IPS-NIHi7 (cell line): ENCODE data around the gene POLDIP3.
"Not testable (repeated sequence)": the region's sequence is repeated elsewhere in the genome, so short reads cannot be mapped to it uniquely, and the experiment has no call there.

Experiments used
- DNase-seq: peaks from one replicate; pipeline ENCODE4 v3.0.0; 2012; ENCODE audit warnings: mixed read lengths; ENCODE audit errors: extremely low spot score

The POLDIP3 gene

DNA sequence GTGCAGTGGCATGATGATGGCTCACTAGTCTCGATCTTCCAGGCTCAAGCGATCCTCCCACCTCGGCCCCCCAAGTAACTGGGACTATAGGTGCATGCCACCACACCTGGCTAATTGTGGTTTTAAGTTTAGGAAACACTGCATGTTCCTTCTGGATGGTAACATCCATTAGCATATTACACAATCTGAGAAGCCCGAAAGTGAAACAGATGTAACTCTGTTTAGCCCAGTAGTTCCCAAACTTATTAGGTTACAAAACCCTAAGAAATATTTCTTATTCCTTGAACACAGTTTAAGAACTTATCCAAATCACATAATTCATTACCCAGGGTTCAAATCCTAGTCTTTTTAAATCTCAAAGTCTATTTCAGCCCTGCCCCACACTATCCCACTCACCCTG, 28.3 kb downstream of the POLDIP3 start:
- no peak for DNase-seq

GRCh38 chr22:42585096-42585495, 29.6 kb downstream of the POLDIP3 start:
- DNase-seq = no peak

- DNase-seq = no peak
Measured at GRCh38 chr22:42584364-42584940, 30.2 kb downstream of the POLDIP3 start.

DNA sequence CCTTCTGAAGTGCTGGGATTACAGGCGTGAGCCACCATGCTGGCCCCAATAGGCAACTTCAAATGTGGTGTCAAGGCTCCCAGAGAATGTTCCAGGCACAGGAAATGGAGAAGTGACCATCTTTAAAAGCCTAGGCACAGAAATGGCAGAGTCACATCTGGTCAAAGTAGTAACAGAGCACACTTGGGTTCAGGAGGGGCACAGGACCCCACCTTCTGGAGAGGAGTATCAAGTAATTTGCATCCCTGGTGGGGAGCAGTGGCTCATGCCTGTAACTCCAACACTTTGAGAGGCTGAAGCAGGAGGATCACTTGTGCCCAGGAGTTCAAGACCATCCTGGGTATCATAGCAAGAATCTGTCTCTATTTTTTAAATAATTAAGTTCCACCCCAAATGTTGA, 31.7 kb downstream of the POLDIP3 start:
- no peak for DNase-seq

- DNase-seq = peak; percentile 87
Measured at GRCh38 chr22:42581762-42582716, 32.6 kb downstream of the POLDIP3 start.

GRCh38 chr22:42581194-42581761, 33.4 kb downstream of the POLDIP3 start:
- DNase-seq = not testable (repeated sequence)

GRCh38 chr22:42580040-42580439, 34.6 kb downstream of the POLDIP3 start:
- not testable (repeated sequence) for DNase-seq

DNA sequence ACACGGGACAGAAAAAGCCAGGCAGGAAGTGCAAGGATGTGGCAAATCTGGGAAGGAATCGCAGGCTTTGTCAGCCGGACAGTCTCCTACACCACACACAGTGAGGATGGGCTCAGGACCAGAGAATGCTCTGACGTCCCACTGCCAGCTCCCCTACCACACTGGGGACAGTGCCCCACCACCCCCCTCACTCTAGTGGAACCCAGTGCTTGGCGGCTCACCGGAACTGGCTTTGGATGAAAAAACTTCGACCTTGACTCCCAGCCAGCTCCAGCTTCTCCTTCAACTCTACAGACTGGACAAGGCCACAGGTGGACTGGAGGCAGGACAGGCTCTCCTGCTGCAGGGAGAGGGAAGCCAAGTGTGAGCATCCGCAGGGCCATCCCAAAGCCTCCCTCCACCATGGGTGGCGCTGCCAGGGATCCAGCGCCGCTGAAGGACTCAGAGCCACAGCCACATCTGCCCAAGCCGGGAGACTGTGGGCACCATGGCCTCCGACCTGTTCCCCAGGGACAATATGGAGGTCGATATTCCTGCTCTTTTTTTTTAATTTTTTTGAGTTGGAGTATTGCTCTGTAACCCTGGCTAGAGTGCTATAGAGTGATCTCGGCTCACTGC, 37.0 kb downstream of the POLDIP3 start:
- DNase-seq = no peak

- not testable (repeated sequence) for DNase-seq
Measured at GRCh38 chr22:42577141-42577540, 37.5 kb downstream of the POLDIP3 start.

- DNase-seq = not testable (repeated sequence)
Measured at GRCh38 chr22:42575996-42576574, 38.6 kb downstream of the POLDIP3 start.

- DNase-seq = not testable (repeated sequence)
Measured at GRCh38 chr22:42574468-42574867, 40.2 kb downstream of the POLDIP3 start.

- DNase-seq = not testable (repeated sequence)
Measured at GRCh38 chr22:42574046-42574445, 40.6 kb downstream of the POLDIP3 start.

GRCh38 chr22:42571068-42571467, 43.6 kb downstream of the POLDIP3 start:
- not testable (repeated sequence) for DNase-seq

GRCh38 chr22:42570580-42570979, 44.1 kb downstream of the POLDIP3 start:
- DNase-seq = not testable (repeated sequence)

- not testable (repeated sequence) for DNase-seq
Measured at GRCh38 chr22:42567950-42568349, 46.7 kb downstream of the POLDIP3 start.

DNA sequence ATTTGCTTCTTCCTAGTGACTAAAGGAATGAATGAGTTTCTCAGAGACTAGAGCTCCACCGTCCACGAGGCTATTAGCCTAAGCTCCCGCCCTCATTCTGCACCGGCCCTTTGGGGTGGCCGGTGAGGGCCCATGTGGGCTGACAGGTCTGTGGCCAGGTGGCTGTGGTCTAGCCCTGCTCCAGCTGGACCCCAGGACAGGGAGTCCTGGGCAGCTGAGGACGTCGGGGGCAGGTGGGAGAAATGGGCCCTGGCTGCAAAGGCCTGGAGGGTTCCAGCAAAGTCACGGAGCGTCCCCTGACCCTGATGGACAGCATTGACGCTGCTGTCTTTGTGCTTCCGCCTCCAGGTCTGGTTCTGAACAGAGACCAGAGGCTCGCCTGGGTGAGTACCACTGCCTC, 48.7 kb downstream of the POLDIP3 start:
- no peak for DNase-seq

- no peak for DNase-seq
Measured at GRCh38 chr22:42564699-42565098, 50.0 kb downstream of the POLDIP3 start.

DNA sequence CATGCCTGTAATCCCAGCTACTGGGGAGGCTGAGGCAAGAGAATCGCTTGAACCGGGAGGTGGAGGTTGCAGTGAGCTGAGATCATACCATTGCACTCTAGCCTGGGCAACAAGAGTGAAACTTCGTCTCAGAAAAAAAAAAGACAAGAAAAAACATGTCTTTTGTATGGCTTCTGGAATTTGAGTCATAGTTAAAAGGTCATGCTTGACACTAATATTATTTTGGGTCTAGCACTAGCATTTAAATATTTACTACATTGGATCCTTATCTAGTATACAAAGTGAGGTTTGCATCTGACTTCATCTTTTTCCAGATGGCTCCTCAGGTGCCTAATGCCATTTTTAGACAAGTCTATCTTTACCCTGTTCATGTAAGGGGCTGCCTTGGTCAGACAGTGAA, 50.7 kb downstream of the POLDIP3 start:
- DNase-seq = not testable (repeated sequence)

GRCh38 chr22:42562684-42563083, 52.0 kb downstream of the POLDIP3 start:
- no peak for DNase-seq

DNA sequence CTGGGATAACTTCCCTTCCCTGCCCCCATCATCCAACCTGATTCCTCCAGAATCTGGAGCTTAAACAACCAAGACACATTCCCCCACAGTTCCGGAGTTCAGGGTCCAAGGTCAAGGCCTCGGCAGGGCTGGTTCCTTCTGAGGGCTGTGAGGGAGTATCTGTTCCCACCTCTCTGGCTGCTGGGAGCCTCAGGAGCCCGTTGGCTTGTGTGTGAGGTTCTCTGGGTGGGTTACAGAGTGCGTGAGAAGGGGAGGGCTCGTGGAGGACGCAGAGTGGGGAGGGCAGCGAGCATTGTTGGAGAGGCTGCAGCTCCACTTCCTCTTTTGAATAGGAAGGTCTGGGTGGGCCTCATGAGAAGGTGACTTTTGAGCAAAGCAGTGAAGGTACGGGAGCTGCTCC, 52.4 kb downstream of the POLDIP3 start:
- no peak for DNase-seq

DNA sequence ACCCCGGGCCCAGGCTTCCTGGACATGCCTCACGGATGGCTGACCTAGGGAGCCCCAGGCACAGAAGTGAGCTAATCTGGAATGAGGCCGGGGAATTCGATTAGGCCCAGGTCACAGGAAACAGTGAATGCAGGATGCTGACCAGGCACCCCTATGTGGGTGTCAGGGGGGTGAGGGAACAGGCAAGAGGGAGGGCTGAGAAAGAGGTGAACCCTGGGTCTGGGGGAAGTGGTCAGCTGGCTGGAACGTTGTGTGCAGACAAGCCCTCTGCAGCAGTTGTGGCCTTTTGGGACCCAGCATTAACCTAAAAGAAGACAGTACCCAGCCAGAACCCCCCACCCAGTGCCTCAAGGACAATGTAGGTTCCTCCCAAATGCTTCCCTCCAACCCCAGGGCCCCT, 52.8 kb downstream of the POLDIP3 start:
- no peak for DNase-seq

DNA sequence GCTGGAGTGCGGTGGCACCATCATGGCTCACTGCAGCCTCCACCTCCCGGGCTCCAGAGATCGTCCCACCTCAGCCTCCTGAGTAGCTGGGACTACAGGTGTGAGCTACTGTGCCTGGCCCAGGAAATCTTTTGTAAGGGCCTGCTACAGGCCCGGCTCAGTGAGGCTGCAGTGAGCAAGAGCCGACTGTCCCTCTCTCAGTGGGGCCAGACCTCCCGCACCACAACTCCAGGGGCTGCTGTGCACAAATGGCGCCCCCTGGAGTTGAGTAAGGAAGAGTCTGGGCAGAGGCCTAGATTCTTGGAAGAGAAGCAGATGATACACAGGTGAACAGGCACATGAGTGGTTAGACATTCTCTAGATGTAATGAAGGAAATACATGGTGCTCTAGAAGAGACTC, 53.9 kb downstream of the POLDIP3 start:
- DNase-seq = peak; percentile 81
